GM23338 (cell line): ENCODE results near the gene CXorf65. TPM values are rescaled to one million over a fixed set of nuclear protein-coding genes. Genes with fewer than 3 reads are reported as not detected.

Experiments used
- ATAC-seq: fragments of 200-7000 bp; cut with Tn5 transposase; 3 replicates; pipeline ENCODE4 v1.9.1; 2020
- DNase-seq: peaks from one replicate; pipeline ENCODE4 v3.0.0-alpha.2; 2015; ENCODE audit warnings: low spot score
- H2AFZ ChIP-seq: fragments of 200-600 bp; sonication (generic); 2 replicates; pipeline ENCODE4 v1.8.0; 2016; ENCODE audit warnings: antibody characterized with exemption, mild to moderate bottlenecking, moderate library complexity
- H3F3A ChIP-seq: fragments of 200-600 bp; sonication (generic); replicated peaks from 2 replicates; pipeline ENCODE4 v1.8.0; 2017; ENCODE audit warnings: antibody characterized with exemption, mixed run types, low read depth
- H3K27ac ChIP-seq: fragments of 200-600 bp; sonication (generic); 2 replicates; pipeline ENCODE4 v1.6.1; 2016; ENCODE audit warnings: low read depth
- H3K27me3 ChIP-seq: fragments of 200-600 bp; sonication (generic); 2 replicates; pipeline ENCODE4 v1.8.0; 2016; ENCODE audit warnings: mild to moderate bottlenecking, mixed run types, moderate library complexity; ENCODE audit not compliant: insufficient read depth
- H3K36me3 ChIP-seq: fragments of 200-600 bp; sonication (generic); 2 replicates; pipeline ENCODE4 v1.8.0; 2016; ENCODE audit warnings: mild to moderate bottlenecking; ENCODE audit not compliant: insufficient read depth
- H3K4me1 ChIP-seq: fragments of 200-600 bp; sonication (generic); 2 replicates; pipeline ENCODE4 v1.8.0; 2016; ENCODE audit warnings: mild to moderate bottlenecking, moderate library complexity; ENCODE audit not compliant: insufficient read depth
- H3K4me2 ChIP-seq: fragments of 200-600 bp; sonication (generic); 2 replicates; pipeline ENCODE4 v1.7.1; 2017; ENCODE audit warnings: mixed run types
- H3K4me3 ChIP-seq: fragments of 200-600 bp; sonication (generic); 2 replicates; pipeline ENCODE4 v1.6.1; 2016; ENCODE audit warnings: mixed run types
- H3K79me2 ChIP-seq: fragments of 200-600 bp; sonication (generic); replicated peaks from 2 replicates; pipeline ENCODE4 v1.8.0; 2017; ENCODE audit warnings: mild to moderate bottlenecking; ENCODE audit not compliant: insufficient read depth
- H3K9me2 ChIP-seq: fragments of 200-600 bp; sonication (generic); 2 replicates; pipeline ENCODE4 v1.8.0; 2017; ENCODE audit not compliant: insufficient read depth
- H4K20me1 ChIP-seq: fragments of 200-600 bp; sonication (generic); replicated peaks from 2 replicates; pipeline ENCODE4 v1.8.0; 2017; ENCODE audit warnings: mild to moderate bottlenecking; ENCODE audit not compliant: insufficient read depth
- H3K27ac Mint-ChIP-seq: 2 replicates; pipeline ENCODE4 v1.8.0; 2020; ENCODE audit warnings: inconsistent platforms, mild to moderate bottlenecking, moderate library complexity, mixed read lengths
- H3K27me3 Mint-ChIP-seq: 3 replicates; pipeline ENCODE4 v1.8.0; 2022; ENCODE audit warnings: low read depth, mild to moderate bottlenecking, moderate library complexity, mixed read lengths, inconsistent platforms; ENCODE audit not compliant: insufficient read depth, poor library complexity
- H3K36me3 Mint-ChIP-seq: 3 replicates; pipeline ENCODE4 v1.8.0; 2021; ENCODE audit warnings: low read depth, mild to moderate bottlenecking, inconsistent platforms, moderate library complexity, mixed read lengths
- H3K4me1 Mint-ChIP-seq: 3 replicates; pipeline ENCODE4 v1.8.0; 2020; ENCODE audit warnings: mild to moderate bottlenecking, inconsistent platforms, mixed read lengths
- H3K4me3 Mint-ChIP-seq: 3 replicates; pipeline ENCODE4 v1.8.0; 2021; ENCODE audit warnings: moderate library complexity, mild to moderate bottlenecking, inconsistent platforms, mixed read lengths
- H3K9me3 Mint-ChIP-seq: 3 replicates; pipeline ENCODE4 v1.8.0; 2020; ENCODE audit warnings: moderate library complexity, mild to moderate bottlenecking, inconsistent platforms, mixed read lengths
- CREB1 ChIP-seq: fragments of 250-450 bp; sonication (Bioruptor Pico); IDR thresholded peaks from 2 replicates; pipeline ENCODE4 v1.5.0; 2020; ENCODE audit warnings: low read depth, mild to moderate bottlenecking, moderate library complexity
- CTCF ChIP-seq, 2 experiments: fragments of 200-600 bp in 1 of 2; sonication (generic) in 1 of 2; conservative IDR thresholded peaks; 2 replicates each; pipeline versions ENCODE4 v1.5.1 to v1.6.1; 2016 to 2017; ENCODE audit warnings: antibody characterized with exemption in 2 of 2, low read depth in 2 of 2, mild to moderate bottlenecking in 2 of 2, moderate library complexity in 1 of 2
- ETS1 ChIP-seq: IDR thresholded peaks from 2 replicates; pipeline ENCODE4 v1.6.1; 2016; ENCODE audit warnings: antibody characterized with exemption
- EZH2 ChIP-seq: fragments of 200-600 bp; sonication (generic); IDR thresholded peaks from one replicate; pipeline ENCODE4 v1.8.0; 2017; ENCODE audit warnings: antibody characterized with exemption, mild to moderate bottlenecking, low read depth; ENCODE audit not compliant: unreplicated experiment
- EZH2phosphoT487 ChIP-seq: fragments of 200-600 bp; sonication (generic); IDR thresholded peaks from one replicate; pipeline ENCODE4 v1.8.1; 2018; ENCODE audit warnings: antibody characterized with exemption; ENCODE audit not compliant: unreplicated experiment
- NANOG ChIP-seq: IDR thresholded peaks from 2 replicates; pipeline ENCODE4 v1.6.1; 2016; ENCODE audit warnings: antibody characterized with exemption, borderline replicate concordance
- POLR2AphosphoS5 ChIP-seq: IDR thresholded peaks from 2 replicates; pipeline ENCODE4 v1.6.1; 2016; ENCODE audit warnings: antibody characterized with exemption, low read depth
- ZNF114 ChIP-seq: fragments of 250-450 bp; sonication (Bioruptor Pico); IDR thresholded peaks from 2 replicates; pipeline ENCODE4 v1.5.0; 2020; ENCODE audit warnings: mild to moderate bottlenecking, moderate library complexity
- polyA plus RNA-seq: library from polyadenylated mRNA; unstranded; fragments of >200 nt; fragmentation: Nextera tagmentation; extraction: Ambion mirVana; gene quantifications from 2 replicates; pipeline ENCODE4 v1.2.1, GENCODE V29; 2016
- small RNA-seq: library from RNA; depleted of rRNA; stranded (forward); fragments of <200 nt; gene quantifications from one replicate; pipeline ENCODE3, GENCODE V24; 2014; ENCODE audit warnings: low replicate concordance
- total RNA-seq: library from RNA; depleted of rRNA; stranded (reverse); fragments of >200 nt; shearing (Covaris generic); gene quantifications from 2 replicates; pipeline ENCODE4 v1.2.3, GENCODE V29; 2014; rRNA removed

CXorf65 gene
- total and polyA plus RNA-seq, 2 experiments from 2014 or later, result 0.79 TPM; not detected in 1

GRCh38 chrX:71057848-71058530, 48.6 kb downstream of the CXorf65 start:
- Mint-ChIP-seq H3K4me1 (peaks cover 4% of the 10 kb centered on the region; the same call in 2 of the 3 replicates), H3K27ac (no peak overlapping the region), H3K27me3 (no peaks in the 10 kb centered on the region), H3K4me3 (no peak overlapping the region), H3K9me3 (no peaks in the 10 kb centered on the region), H3K36me3 (peaks cover 27% of the 10 kb centered on the region)
- no peaks in the 10 kb centered on the region for H3K9me2 ChIP-seq
- no peaks in the 10 kb centered on the region for H3K4me1 ChIP-seq
- no peak overlapping the region for H3K4me2 ChIP-seq
- no peaks in the 10 kb centered on the region for H3K36me3 ChIP-seq
- H3F3A ChIP-seq, result no peaks in the 10 kb centered on the region
- TF ChIP-seq EZH2 (no peak), NANOG (no peak), ZNF114 (CRISPR knock-in tag) (no peak), CTCF (conservative IDR thresholded peaks at IDR 0.05; ENCODE audit: low read depth in 2 of 2) (no peak), ETS1 (no peak), POLR2AphosphoS5 (no peak), EZH2phosphoT487 (no peak), CREB1 (no peak)
- H3K4me3 ChIP-seq, result no peak overlapping the region
- no peaks in the 10 kb centered on the region for H3K79me2 ChIP-seq
- no peak overlapping the region for H2AFZ ChIP-seq
- no peak for ATAC-seq
- no peaks in the 10 kb centered on the region for H3K27me3 ChIP-seq
- no peak overlapping the region for H3K27ac ChIP-seq
- no peak for DNase-seq
- H4K20me1 ChIP-seq, result no peaks in the 10 kb centered on the region

- Histone ChIP-seq H3K27ac (no peak overlapping the region), H3K4me3 (no peak overlapping the region), H2AFZ (no peak overlapping the region), H3K9me2 (no peaks in the 10 kb centered on the region), H3K4me2 (no peak overlapping the region), H3K27me3 (no peaks in the 10 kb centered on the region), H3K4me1 (0 out of 2 replicates have a peak, but pooled peaks cover 4% of the 10 kb centered on the region), H3K79me2 (no peaks in the 10 kb centered on the region), H4K20me1 (no peaks in the 10 kb centered on the region), H3F3A (no peaks in the 10 kb centered on the region), H3K36me3 (no peaks in the 10 kb centered on the region)
- no peaks in the 10 kb centered on the region for H3K27me3 Mint-ChIP-seq
- no peak for ATAC-seq
- DNase-seq, result no peak
- peaks cover 21% of the 10 kb centered on the region for H3K36me3 Mint-ChIP-seq
- H3K4me3 Mint-ChIP-seq, result no peak overlapping the region
- H3K9me3 Mint-ChIP-seq, result no peaks in the 10 kb centered on the region
- peaks cover 4% of the 10 kb centered on the region; the same call in 2 of the 3 replicates for H3K4me1 Mint-ChIP-seq
- no peak overlapping the region for H3K27ac Mint-ChIP-seq
- TF ChIP-seq EZH2 (no peak), EZH2phosphoT487 (no peak)
These were observed 49.7 kb downstream of the CXorf65 start for GRCh38 chrX:71056867-71057266.

Small RNA genes within 50 kb of the gene (small RNA-seq; reads per million reads assigned to genes)
- gene CXorf65, result not detected

Other genes with a start within 250 kb of the CXorf65 start
- gene TEX11, start 198.0 kb downstream of the CXorf65 start, total RNA-seq, result 0.85 and 1.0 TPM in 2 replicates
- 0.28 and 0.60 TPM in 2 replicates for gene TEX11, start 198.0 kb downstream of the CXorf65 start, polyA plus RNA-seq
- 301 and 325 TPM in 2 replicates for gene SLC7A3, start 175.6 kb downstream of the CXorf65 start, total RNA-seq
- gene SLC7A3, start 175.6 kb downstream of the CXorf65 start, polyA plus RNA-seq, result 153 and 157 TPM in 2 replicates
- gene SNX12, start 38.4 kb downstream of the CXorf65 start, total RNA-seq, result 70.8 and 75.3 TPM in 2 replicates
- 27.9 and 28.5 TPM in 2 replicates for gene SNX12, start 38.4 kb downstream of the CXorf65 start, polyA plus RNA-seq
- 26.6 and 31.4 TPM in 2 replicates for gene FOXO4, start 10.9 kb downstream of the CXorf65 start, total RNA-seq
- gene FOXO4, start 10.9 kb downstream of the CXorf65 start, polyA plus RNA-seq, result 7.0 and 8.0 TPM in 2 replicates
- gene IL2RG, start 4.8 kb upstream of the CXorf65 start, total RNA-seq, result not detected in 2 replicates
- 0.26 and 0.31 TPM in 2 replicates for gene IL2RG, start 4.8 kb upstream of the CXorf65 start, polyA plus RNA-seq
- 35.2 and 40.6 TPM in 2 replicates for gene MED12, start 11.9 kb upstream of the CXorf65 start, total RNA-seq
- 6.9 and 7.1 TPM in 2 replicates for gene MED12, start 11.9 kb upstream of the CXorf65 start, polyA plus RNA-seq
- 15.3 and 17.2 TPM in 2 replicates for gene NLGN3, start 38.1 kb upstream of the CXorf65 start, total RNA-seq
- 4.5 and 5.2 TPM in 2 replicates for gene NLGN3, start 38.1 kb upstream of the CXorf65 start, polyA plus RNA-seq
- gene GJB1, start 116.5 kb upstream of the CXorf65 start, total RNA-seq, result 0.14 TPM in 1 of 2 replicates, not detected in the other
- not detected in 2 replicates for gene GJB1, start 116.5 kb upstream of the CXorf65 start, polyA plus RNA-seq
- gene ZMYM3, start 147.4 kb upstream of the CXorf65 start, total RNA-seq, result 67.6 and 71.1 TPM in 2 replicates
- gene ZMYM3, start 147.4 kb upstream of the CXorf65 start, polyA plus RNA-seq, result 31.0 and 37.8 TPM in 2 replicates
- 643 and 656 TPM in 2 replicates for gene NONO, start 176.9 kb upstream of the CXorf65 start, total RNA-seq
- gene NONO, start 176.9 kb upstream of the CXorf65 start, polyA plus RNA-seq, result 329 and 342 TPM in 2 replicates
- 3.2 and 10.9 TPM in 2 replicates for gene ITGB1BP2, start 195.0 kb upstream of the CXorf65 start, total RNA-seq
- gene ITGB1BP2, start 195.0 kb upstream of the CXorf65 start, polyA plus RNA-seq, result 0.89 and 2.0 TPM in 2 replicates